ENCODE data around the gene SSH2.

Gene SSH2

GRCh38 chr17:29611351-29612093, 318.5 kb downstream of the SSH2 start:
- H3K27ac ChIP-seq (ENCODE audit: low read depth, low read length): no peak overlapping the region

DNA sequence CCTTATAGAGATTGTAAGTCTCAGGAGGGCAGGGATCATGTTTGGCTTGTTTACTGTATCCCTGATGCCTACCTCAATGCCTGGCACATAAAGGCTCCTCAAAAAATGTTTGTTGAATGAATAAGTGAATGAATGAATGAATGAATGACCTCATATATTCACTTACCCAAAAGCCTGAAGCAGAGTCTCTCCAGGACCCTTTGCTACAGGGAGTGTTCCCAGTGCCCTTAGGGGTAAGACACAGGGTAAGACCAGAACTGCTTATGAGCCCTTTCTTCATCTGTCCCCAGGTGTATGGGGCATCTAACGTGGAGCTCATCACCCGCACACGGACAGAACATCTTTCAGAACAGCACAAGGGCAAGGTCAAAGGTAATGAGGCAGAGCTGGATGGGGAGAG, 319.6 kb downstream of the SSH2 start:
- H3F3A ChIP-seq (ENCODE audit: insufficient read depth): no peaks in the 10 kb centered on the region
- H3K9me2 ChIP-seq (replicated peaks; ENCODE audit: insufficient read depth, low read length): no peaks in the 10 kb centered on the region
- no peaks in the 10 kb centered on the region for H3K27me3 ChIP-seq (ENCODE audit: low read length)
- no peak overlapping the region for H3K9ac ChIP-seq (ENCODE audit: low read length)
- H3K9me3 ChIP-seq (ENCODE audit: insufficient read depth, low read length): no peaks in the 10 kb centered on the region
- no peaks in the 10 kb centered on the region for H3K36me3 ChIP-seq (ENCODE audit: low read length)
- no peak overlapping the region for H3K4me2 ChIP-seq (ENCODE audit: low read depth, low read length, poor library complexity, severe bottlenecking)
- H2AFZ ChIP-seq (ENCODE audit: low read depth, low read length, severe bottlenecking): no peak overlapping the region
- H4K20me1 ChIP-seq (ENCODE audit: low read depth, low read length): no peaks in the 10 kb centered on the region
- no peak overlapping the region for H3K27ac ChIP-seq (ENCODE audit: low read depth, low read length)
- no peaks in the 10 kb centered on the region for H3K79me2 ChIP-seq (ENCODE audit: insufficient read depth, low read length)
- TF ChIP-seq CTCF (IDR thresholded peaks at IDR 0.05; ENCODE audit: insufficient read depth, low read length, poor library complexity, severe bottlenecking) (no peak), EZH2phosphoT487 (conservative IDR thresholded peaks at IDR 0.05; ENCODE audit: low read length) (no peak)
- H3K4me3 ChIP-seq (ENCODE audit: insufficient read depth, low read length, poor library complexity, severe bottlenecking): no peak overlapping the region

More at GRCh38 chr17:29611351-29612093, 318.5 kb downstream of the SSH2 start:
- Histone ChIP-seq H3K4me3 (ENCODE audit: insufficient read depth, low read length, poor library complexity, severe bottlenecking) (no peak overlapping the region), H2AFZ (ENCODE audit: low read depth, low read length, severe bottlenecking) (no peak overlapping the region), H4K20me1 (ENCODE audit: low read depth, low read length) (no peaks in the 10 kb centered on the region), H3K36me3 (ENCODE audit: low read length) (no peaks in the 10 kb centered on the region), H3K9me2 (replicated peaks; ENCODE audit: insufficient read depth, low read length) (no peaks in the 10 kb centered on the region), H3K4me2 (ENCODE audit: low read depth, low read length, poor library complexity, severe bottlenecking) (no peak overlapping the region), H3K79me2 (ENCODE audit: insufficient read depth, low read length) (no peaks in the 10 kb centered on the region), H3F3A (ENCODE audit: insufficient read depth) (no peaks in the 10 kb centered on the region), H3K27me3 (ENCODE audit: low read length) (no peaks in the 10 kb centered on the region), H3K9ac (ENCODE audit: low read length) (no peak overlapping the region), H3K9me3 (ENCODE audit: insufficient read depth, low read length) (no peaks in the 10 kb centered on the region)
- TF ChIP-seq CTCF (IDR thresholded peaks at IDR 0.05; ENCODE audit: insufficient read depth, low read length, poor library complexity, severe bottlenecking) (no peak), EZH2phosphoT487 (conservative IDR thresholded peaks at IDR 0.05; ENCODE audit: low read length) (no peak)

DNA sequence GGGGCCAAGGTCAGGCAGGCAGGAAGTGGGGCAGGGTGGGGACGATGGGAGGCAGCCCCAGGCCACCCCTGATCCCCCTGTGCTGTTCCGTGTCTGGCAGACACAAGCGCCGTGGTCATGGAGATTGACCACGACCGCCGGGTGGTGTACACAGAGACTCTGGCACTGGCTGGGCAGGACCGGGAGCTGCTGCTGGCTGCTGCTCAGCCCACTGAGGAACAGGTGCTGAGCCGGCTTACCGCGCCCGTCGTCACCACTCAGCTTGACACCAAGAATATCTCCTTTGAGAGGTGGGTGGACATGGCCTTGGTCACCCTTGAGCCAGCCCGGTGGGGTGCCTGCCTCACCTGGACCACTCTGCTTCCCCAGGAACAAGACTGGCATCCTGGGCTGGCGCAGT, 321.0 kb downstream of the SSH2 start:
- Histone ChIP-seq H3F3A (ENCODE audit: insufficient read depth) (no peaks in the 10 kb centered on the region), H4K20me1 (ENCODE audit: low read depth, low read length) (no peaks in the 10 kb centered on the region), H3K9ac (ENCODE audit: low read length) (no peak overlapping the region), H3K36me3 (ENCODE audit: low read length) (no peaks in the 10 kb centered on the region), H2AFZ (ENCODE audit: low read depth, low read length, severe bottlenecking) (no peak overlapping the region), H3K4me2 (ENCODE audit: low read depth, low read length, poor library complexity, severe bottlenecking) (no peak overlapping the region), H3K79me2 (ENCODE audit: insufficient read depth, low read length) (0 out of 2 replicates have a peak, but pooled peaks cover 2% of the 10 kb centered on the region), H3K27me3 (ENCODE audit: low read length) (no peaks in the 10 kb centered on the region), H3K27ac (ENCODE audit: low read depth, low read length) (no peak overlapping the region), H3K9me3 (ENCODE audit: insufficient read depth, low read length) (no peaks in the 10 kb centered on the region), H3K4me3 (ENCODE audit: insufficient read depth, low read length, poor library complexity, severe bottlenecking) (no peak overlapping the region), H3K9me2 (replicated peaks; ENCODE audit: insufficient read depth, low read length) (no peaks in the 10 kb centered on the region)
- no peak for TF ChIP-seq CTCF (IDR thresholded peaks at IDR 0.05; ENCODE audit: insufficient read depth, low read length, poor library complexity, severe bottlenecking)
- no peak for TF ChIP-seq EZH2phosphoT487 (conservative IDR thresholded peaks at IDR 0.05; ENCODE audit: low read length)

All from SU-DHL-6 (cell line).